HepG2 (cell line): ENCODE data around the gene PSMD3. TPM values are rescaled to one million over a fixed set of nuclear protein-coding genes. Genes with fewer than 3 reads are reported as not detected.

ENCODE experiments used
- ATF1 ChIP-seq: IDR thresholded peaks from 2 replicates; pipeline ENCODE4 v1.6.1; 2016; ENCODE audit warnings: mild to moderate bottlenecking, control low read depth
- NONO ChIP-seq, 2 experiments: fragments of 450-650 bp in 1 of 2; sonication (generic) in 1 of 2; formaldehyde crosslinking in 1 of 2; IDR thresholded peaks in 1 of 2; conservative IDR thresholded peaks in 1 of 2; 2 replicates each; pipeline versions ENCODE4 v1.6.1 to v1.8.0; 2017 to 2022; ENCODE audit warnings: mild to moderate bottlenecking in 1 of 2, missing genetic modification reagents in 1 of 2, moderate library complexity in 1 of 2
- POLR2AphosphoS5 ChIP-seq: IDR thresholded peaks from 2 replicates; pipeline ENCODE4 v1.6.1; 2012; ENCODE audit warnings: low read depth, low read length
- RFX1 ChIP-seq: fragments of 450-650 bp; IDR thresholded peaks from 2 replicates; pipeline ENCODE4 v1.6.1; 2017
- TAF15 ChIP-seq: fragments of 200-400 bp; formaldehyde crosslinking; IDR thresholded peaks from one replicate; pipeline ENCODE4 v1.6.1; 2018; ENCODE audit warnings: mild to moderate bottlenecking, low read depth, low read length; ENCODE audit not compliant: poor library complexity, severe bottlenecking
- TP53 ChIP-seq: sonication (generic); formaldehyde crosslinking; conservative IDR thresholded peaks from 2 replicates; pipeline ENCODE4 v1.4.0; 2020; ENCODE audit warnings: missing genetic modification reagents
- ZBTB7A ChIP-seq: sonication (generic); formaldehyde crosslinking; IDR thresholded peaks from 2 replicates; pipeline ENCODE4 v1.8.0; 2022; ENCODE audit warnings: mild to moderate bottlenecking, missing genetic modification reagents
- ZFP36L1 ChIP-seq: sonication (generic); formaldehyde crosslinking; IDR thresholded peaks from 2 replicates; pipeline ENCODE4 v1.8.0; 2022; ENCODE audit warnings: mild to moderate bottlenecking, missing genetic modification reagents, moderate library complexity
- ZNF225 ChIP-seq: sonication (generic); formaldehyde crosslinking; IDR thresholded peaks from 2 replicates; pipeline ENCODE4 v1.4.0; 2020; ENCODE audit warnings: mild to moderate bottlenecking, missing genetic modification reagents
- ZNF251 ChIP-seq: sonication (generic); formaldehyde crosslinking; IDR thresholded peaks from 2 replicates; pipeline ENCODE4 v1.9.0; 2021; ENCODE audit warnings: mild to moderate bottlenecking, missing genetic modification reagents
- ZNF367 ChIP-seq: sonication (generic); formaldehyde crosslinking; IDR thresholded peaks from 2 replicates; pipeline ENCODE4 v1.4.0; 2020; ENCODE audit warnings: missing genetic modification reagents, borderline replicate concordance
- polyA plus RNA-seq, 8 experiments: library from polyadenylated mRNA; depleted of rRNA in 3 of 8; stranded (reverse) in 7 of 8; unstranded in 1 of 8; fragments of >200 nt; fragmentation: Illumina TruSeq in 4 of 8; extraction: Trizol in 4 of 8; gene quantifications; 2 replicates each; pipeline versions ENCODE4 v1.2.1 to v1.2.3, GENCODE V29; 2011 to 2016; ENCODE audit warnings: low read depth in 4 of 8, missing spikeins in 1 of 8, mixed read lengths in 1 of 8; ENCODE audit not compliant: insufficient read depth in 1 of 8
- total RNA-seq, 5 experiments: library from RNA; depleted of rRNA; stranded (reverse); fragments of >200 nt; fragmentation: Illumina TruSeq; extraction: Trizol; gene quantifications; 2 replicates each; pipeline ENCODE4 v1.2.3, GENCODE V29; 2016; ENCODE audit warnings: low read depth in 1 of 5
- TF ChIP-seq, protein P1 (sequence below): sonication (generic); formaldehyde crosslinking; IDR thresholded peaks from 2 replicates; pipeline ENCODE4 v1.5.1; 2020; ENCODE audit warnings: missing genetic modification reagents, mild to moderate bottlenecking, borderline replicate concordance
- TF ChIP-seq, protein P2 (sequence below): sonication (generic); formaldehyde crosslinking; IDR thresholded peaks from 2 replicates; pipeline ENCODE4 v1.9.0; 2022; ENCODE audit warnings: missing genetic modification reagents, mild to moderate bottlenecking, borderline replicate concordance
- TF ChIP-seq, protein P3 (sequence below): sonication (generic); formaldehyde crosslinking; IDR thresholded peaks from 2 replicates; pipeline ENCODE4 v1.4.0; 2020; ENCODE audit warnings: missing genetic modification reagents, borderline replicate concordance
- TF ChIP-seq, protein P4 (sequence below): sonication (generic); formaldehyde crosslinking; IDR thresholded peaks from 2 replicates; pipeline ENCODE4 v1.8.0; 2022; ENCODE audit warnings: mild to moderate bottlenecking, missing genetic modification reagents
- TF ChIP-seq, protein P5 (sequence below): sonication (generic); formaldehyde crosslinking; IDR thresholded peaks from 2 replicates; pipeline ENCODE4 v1.4.0; 2020; ENCODE audit warnings: mild to moderate bottlenecking, low read depth, missing genetic modification reagents
- TF ChIP-seq, protein P6 (sequence below): sonication (generic); formaldehyde crosslinking; IDR thresholded peaks from 2 replicates; pipeline ENCODE4 v1.4.0; 2020; ENCODE audit warnings: mild to moderate bottlenecking, missing genetic modification reagents

The PSMD3 gene
- total and polyA plus RNA-seq, 2 of the 13 experiments (the other 11 are each of a cell fraction or from before 2014, with no cell fraction given), result 97.4 to 146 TPM

DNA sequence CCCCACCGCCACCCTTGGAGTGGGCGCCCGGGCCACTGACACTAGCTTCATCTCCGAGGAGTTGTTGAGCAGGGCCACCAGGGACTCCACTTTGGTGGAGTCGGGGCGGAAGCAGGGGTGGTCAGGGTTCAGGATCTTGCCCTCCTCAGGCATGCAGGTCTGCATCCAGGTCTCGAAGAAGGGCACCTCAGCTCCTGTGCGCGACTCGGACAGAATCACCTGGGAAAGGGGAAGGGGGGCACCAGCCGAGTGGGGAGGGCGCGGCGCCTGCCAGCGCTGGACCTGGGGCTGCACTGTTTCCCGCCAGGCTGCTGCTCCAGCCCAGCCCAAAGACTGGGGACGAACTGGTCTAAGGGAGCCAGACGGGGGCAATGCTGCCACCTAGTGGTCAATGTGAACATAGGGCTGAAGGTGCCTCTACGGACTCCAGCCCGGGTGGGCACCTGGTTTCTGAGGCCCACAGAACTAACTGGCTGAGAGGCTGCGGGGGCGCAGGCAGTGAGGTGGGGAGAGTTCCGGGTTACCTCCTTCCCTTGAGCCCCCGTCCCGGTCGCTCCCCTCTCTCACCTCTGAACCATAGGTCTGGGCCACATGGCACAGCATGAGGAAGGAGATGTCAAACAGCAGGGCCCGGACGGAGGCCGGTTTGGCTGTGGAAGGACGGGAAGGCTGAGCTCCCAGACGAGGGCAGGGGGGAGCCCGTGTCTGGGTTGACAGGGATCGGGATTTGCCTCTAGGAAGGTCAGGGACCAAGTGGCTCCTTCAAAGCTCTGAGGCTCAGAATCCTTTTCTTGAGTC lies 46.4 kb downstream of the PSMD3 start (continued):
- TF ChIP-seq, protein P1, sequence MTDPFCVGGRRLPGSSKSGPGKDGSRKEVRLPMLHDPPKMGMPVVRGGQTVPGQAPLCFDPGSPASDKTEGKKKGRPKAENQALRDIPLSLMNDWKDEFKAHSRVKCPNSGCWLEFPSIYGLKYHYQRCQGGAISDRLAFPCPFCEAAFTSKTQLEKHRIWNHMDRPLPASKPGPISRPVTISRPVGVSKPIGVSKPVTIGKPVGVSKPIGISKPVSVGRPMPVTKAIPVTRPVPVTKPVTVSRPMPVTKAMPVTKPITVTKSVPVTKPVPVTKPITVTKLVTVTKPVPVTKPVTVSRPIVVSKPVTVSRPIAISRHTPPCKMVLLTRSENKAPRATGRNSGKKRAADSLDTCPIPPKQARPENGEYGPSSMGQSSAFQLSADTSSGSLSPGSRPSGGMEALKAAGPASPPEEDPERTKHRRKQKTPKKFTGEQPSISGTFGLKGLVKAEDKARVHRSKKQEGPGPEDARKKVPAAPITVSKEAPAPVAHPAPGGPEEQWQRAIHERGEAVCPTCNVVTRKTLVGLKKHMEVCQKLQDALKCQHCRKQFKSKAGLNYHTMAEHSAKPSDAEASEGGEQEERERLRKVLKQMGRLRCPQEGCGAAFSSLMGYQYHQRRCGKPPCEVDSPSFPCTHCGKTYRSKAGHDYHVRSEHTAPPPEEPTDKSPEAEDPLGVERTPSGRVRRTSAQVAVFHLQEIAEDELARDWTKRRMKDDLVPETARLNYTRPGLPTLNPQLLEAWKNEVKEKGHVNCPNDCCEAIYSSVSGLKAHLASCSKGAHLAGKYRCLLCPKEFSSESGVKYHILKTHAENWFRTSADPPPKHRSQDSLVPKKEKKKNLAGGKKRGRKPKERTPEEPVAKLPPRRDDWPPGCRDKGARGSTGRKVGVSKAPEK (CRISPR knock-in tag), result no peak
- TF ChIP-seq ATF1 (CRISPR knock-in tag) (no peak), ZNF367 (no peak), ZFP36L1 (CRISPR knock-in tag) (no peak), ZBTB7A (no peak), ZNF251 (no peak), NONO (IDR thresholded peaks at IDR 0.05) (no peak), NONO (CRISPR knock-in tag; conservative IDR thresholded peaks at IDR 0.05) (no peak), RFX1 (no peak), TAF15 (no peak), ZNF225 (CRISPR knock-in tag) (no peak), POLR2AphosphoS5 (no peak), TP53 (CRISPR knock-in tag) (no peak)
- TF ChIP-seq, protein P2, sequence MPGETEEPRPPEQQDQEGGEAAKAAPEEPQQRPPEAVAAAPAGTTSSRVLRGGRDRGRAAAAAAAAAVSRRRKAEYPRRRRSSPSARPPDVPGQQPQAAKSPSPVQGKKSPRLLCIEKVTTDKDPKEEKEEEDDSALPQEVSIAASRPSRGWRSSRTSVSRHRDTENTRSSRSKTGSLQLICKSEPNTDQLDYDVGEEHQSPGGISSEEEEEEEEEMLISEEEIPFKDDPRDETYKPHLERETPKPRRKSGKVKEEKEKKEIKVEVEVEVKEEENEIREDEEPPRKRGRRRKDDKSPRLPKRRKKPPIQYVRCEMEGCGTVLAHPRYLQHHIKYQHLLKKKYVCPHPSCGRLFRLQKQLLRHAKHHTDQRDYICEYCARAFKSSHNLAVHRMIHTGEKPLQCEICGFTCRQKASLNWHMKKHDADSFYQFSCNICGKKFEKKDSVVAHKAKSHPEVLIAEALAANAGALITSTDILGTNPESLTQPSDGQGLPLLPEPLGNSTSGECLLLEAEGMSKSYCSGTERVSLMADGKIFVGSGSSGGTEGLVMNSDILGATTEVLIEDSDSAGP (CRISPR knock-in tag), result peak; percentile 60; the same call in 1 of the 2 replicates
- TF ChIP-seq, protein P3, sequence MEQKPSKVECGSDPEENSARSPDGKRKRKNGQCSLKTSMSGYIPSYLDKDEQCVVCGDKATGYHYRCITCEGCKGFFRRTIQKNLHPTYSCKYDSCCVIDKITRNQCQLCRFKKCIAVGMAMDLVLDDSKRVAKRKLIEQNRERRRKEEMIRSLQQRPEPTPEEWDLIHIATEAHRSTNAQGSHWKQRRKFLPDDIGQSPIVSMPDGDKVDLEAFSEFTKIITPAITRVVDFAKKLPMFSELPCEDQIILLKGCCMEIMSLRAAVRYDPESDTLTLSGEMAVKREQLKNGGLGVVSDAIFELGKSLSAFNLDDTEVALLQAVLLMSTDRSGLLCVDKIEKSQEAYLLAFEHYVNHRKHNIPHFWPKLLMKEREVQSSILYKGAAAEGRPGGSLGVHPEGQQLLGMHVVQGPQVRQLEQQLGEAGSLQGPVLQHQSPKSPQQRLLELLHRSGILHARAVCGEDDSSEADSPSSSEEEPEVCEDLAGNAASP (CRISPR knock-in tag), result no peak
- TF ChIP-seq, protein P4, sequence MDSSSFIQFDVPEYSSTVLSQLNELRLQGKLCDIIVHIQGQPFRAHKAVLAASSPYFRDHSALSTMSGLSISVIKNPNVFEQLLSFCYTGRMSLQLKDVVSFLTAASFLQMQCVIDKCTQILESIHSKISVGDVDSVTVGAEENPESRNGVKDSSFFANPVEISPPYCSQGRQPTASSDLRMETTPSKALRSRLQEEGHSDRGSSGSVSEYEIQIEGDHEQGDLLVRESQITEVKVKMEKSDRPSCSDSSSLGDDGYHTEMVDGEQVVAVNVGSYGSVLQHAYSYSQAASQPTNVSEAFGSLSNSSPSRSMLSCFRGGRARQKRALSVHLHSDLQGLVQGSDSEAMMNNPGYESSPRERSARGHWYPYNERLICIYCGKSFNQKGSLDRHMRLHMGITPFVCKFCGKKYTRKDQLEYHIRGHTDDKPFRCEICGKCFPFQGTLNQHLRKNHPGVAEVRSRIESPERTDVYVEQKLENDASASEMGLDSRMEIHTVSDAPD (CRISPR knock-in tag), result 0 out of 2 replicates have a peak, but pooled peaks have one; percentile 70
- TF ChIP-seq, protein P5, sequence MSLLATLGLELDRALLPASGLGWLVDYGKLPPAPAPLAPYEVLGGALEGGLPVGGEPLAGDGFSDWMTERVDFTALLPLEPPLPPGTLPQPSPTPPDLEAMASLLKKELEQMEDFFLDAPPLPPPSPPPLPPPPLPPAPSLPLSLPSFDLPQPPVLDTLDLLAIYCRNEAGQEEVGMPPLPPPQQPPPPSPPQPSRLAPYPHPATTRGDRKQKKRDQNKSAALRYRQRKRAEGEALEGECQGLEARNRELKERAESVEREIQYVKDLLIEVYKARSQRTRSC (CRISPR knock-in tag), result no peak
- TF ChIP-seq, protein P6, sequence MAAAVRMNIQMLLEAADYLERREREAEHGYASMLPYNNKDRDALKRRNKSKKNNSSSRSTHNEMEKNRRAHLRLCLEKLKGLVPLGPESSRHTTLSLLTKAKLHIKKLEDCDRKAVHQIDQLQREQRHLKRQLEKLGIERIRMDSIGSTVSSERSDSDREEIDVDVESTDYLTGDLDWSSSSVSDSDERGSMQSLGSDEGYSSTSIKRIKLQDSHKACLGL (CRISPR knock-in tag), result 0 out of 2 replicates have a peak, but pooled peaks have one; percentile 58
